NCI-H1436 treated with DMSO at 0.1 percent for 48 hours (cell line): ENCODE measurements around the gene NFYC.

Experiments used
- DNase-seq: peaks from one replicate; lab custom pipeline; 2025; lab: John Stamatoyannopoulos, UW

Gene NFYC

DNA sequence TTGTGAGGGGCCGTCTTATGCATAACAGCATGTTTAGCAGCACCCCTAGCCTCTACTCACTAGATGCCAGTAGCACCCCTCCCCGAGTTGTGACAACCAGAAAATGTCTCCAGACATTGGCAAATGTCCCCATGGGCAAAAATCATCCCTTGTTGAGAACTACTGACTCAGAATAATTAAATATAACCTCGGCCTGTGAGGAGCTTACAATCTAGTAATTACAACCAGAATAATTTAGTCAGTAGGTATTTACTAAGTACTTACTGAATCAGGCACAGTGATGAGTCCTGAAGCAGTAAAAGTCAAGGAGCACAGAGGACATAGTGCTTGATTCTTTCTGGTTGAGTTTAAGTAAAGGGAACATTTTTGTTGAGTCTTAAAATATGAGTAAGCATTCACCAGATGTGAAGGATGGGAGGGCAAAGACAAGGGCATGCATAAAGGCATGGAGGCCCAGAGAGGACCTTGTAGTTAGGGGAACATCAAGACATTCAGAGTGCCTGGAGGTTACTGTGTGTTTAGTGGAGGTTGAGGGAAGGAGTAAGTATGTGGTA is 48.0 kb downstream of the NFYC start:
- DNase-seq, result no peak

DNA sequence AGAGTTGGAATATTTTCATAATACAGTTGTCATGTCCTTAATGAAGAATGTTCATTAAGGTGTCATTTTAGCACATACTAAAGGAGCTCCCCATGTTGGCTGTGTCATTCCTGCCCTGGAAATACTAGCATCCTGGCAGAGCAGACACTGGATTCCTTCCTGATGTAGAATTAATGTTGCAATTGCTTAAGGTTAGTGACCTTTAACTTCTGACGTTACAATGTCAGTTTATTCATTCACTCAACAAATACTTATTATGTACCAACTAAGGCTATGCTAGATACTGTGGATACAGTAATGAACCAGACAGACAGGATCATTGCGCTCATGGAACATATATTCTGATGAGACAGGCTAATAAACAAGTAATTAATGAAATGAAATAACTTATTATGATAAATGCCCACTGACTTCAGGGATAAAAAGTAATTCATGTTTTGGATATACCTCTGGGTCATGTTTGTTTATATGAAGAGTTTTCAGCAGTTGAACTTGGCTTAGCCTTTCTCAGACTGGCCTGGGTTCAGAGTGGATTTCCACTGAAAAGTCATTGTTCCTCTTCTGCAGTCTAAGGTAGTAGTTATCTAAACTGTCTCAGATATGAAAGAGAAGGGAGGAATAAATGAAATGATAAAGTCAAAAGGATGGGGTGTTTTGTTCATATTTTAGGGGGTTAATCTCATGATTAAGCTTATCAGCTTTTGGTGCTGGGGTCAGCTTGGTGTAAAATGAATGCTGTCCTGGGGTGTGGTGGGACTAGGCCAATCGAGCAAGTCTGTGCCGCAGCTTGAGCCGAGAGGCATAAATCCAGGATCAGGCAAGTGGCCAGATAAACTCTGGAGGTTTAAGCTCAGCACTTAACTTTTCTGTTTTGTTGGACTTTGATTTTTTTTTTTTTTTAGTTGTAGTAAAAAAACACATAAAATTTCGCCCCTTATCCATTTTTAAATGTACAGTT is 48.8 kb downstream of the NFYC start:
- DNase-seq, result no peak

DNA sequence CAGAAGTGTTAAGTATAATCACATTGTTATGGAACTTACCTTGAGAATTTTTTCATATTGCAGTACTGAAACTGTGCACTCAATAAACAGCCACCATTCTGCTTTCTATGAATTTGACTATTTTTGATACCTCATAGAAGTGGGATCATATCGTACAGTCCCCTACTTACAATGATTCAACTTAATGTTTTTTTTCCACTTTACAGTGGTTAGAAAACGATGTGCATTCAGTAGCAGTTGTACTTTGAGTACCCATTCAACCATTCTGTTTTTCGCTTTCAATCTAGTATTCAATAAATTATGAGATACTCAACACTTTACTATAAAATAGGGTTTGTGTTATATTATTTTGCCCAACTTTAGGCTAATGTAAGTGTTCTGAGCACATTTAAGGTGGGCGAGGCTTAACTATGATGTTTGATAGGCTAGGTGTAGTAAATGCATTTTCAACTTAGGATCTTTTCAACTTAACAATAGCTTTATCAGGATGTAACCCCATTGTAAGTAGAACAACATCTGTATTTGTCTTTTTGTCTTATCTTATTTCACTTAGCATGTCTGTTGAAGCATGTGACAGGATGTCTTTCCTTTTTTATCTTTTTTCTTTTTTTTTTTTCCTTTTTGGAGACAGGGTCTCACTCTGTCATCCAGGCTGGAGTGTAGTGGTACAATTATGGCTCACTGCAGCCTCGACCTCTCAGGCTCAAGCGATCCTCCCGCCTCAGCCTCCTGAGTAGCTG is 49.7 kb downstream of the NFYC start:
- no peak for DNase-seq

DNA sequence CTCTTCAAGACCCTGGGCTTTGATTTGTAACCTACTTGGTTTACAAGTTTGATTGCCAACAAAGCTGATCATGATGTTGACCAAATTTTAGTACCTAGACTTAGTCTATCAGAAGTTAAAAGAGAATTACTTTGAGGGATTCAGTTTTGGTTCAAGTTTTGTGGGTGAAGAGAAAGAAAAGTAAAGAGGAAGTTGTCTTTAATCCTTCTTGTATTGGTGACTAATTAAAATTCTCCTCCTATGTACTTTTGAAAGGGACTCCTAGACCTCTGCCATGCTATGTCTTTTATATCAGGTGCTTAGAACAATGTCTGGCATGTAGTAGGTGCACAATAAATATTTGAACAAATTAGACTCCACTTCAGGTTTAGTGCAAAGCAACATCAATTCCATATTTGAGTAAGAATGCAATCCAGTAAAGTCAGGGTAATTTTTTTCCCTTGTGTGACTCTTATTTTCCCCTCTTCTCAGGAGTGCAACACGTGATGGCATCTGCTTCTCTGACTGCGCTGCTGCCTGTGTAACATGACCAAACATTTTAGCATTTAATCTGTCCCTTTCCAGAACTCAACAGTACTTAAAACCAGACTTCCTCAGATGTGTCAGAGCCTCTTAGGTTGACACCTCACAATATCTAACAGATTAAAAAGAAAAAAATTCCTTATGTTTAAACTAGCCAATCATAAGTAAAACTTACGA is 51.0 kb downstream of the NFYC start:
- DNase-seq, result no peak

DNA sequence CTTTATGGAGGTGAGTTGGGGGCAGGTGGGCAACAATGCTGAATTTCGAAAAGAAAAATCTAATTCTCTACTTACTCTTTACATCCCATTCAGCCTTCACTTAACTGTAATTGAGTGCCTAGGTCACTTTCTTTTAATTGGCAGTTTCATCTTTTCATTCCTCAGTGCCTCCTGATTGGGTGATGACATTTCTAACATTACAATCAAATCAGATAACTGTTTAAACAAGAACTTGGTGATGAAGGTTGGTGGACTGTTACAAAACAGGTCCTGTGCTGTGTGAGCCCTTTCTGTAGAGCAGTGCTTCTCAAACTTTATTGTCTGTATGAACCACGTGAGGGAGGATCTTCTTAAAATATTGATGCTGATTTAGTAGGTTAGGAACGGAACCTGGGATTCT is 51.9 kb downstream of the NFYC start:
- DNase-seq, result no peak

DNA sequence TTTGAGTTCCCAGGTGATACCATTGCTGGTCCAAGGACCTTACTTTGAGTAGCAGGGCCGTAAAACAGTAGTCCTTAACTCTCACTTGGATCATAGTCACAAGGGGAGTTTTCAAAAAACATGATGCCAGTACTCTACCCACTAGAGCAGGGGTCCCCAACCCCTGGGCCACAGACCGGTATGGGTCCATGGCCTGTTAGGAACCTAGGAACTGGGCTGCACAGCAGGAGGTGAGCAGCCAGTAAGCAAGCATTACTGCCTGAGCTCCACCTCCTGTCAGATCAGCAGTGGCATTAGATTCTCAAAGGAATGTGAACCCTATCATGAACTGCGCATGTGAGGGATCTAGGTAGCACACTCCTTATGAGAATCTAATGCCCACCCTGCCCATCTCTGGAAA is 52.4 kb downstream of the NFYC start:
- no peak for DNase-seq

DNA sequence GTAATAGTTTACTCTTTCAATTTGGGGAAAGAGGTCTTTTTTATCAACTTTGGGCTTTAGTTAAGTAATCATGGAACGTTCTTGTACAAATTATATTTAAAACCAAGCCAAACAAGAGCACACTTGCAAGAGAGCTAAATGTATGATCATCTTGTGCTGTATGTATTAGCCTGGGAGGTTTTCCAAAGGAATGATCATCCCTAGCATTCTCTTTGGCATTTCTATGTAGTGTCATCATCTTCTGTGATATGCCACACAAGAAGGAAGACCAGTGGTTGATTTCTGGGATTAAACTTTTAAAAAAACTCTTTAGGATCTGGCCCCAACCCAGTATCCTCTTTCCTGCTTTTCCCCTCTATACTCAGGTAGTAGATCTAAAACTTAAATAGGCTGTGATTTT is 53.7 kb downstream of the NFYC start:
- DNase-seq, result no peak

DNA sequence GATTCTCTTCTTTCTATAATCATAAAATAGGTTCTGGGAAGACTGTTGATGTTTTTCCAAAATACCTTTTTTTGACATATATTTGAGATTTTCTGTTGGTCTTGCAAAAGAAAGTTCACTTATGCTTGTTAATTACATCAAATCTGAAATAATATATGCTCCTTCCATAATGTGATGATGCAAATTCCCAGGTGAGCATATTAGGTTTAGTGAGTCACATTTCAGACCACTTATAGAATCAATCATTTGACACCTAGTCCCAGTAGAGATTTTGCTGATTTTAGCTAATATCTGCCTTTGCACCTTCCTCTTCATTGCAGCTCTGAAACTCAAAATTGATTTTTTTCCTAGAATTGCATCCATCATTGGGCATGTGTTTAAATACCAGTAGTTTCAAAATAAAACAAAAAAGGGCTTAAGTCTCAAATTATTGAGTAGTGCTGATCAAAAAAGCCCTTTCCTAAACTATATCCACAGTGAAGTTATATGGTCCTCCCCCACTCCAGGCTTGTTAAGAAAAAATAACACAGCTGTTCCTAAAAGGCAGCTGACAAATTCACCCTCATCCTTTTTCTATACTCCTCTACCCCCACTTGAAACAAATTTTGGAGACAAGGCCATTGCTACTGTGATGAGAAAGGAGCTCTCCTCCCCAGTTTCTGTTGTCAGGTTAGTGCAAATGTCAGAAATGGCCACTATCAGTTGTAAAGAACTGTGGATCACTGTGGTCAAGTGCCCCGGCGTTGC is 55.0 kb downstream of the NFYC start:
- no peak for DNase-seq

DNA sequence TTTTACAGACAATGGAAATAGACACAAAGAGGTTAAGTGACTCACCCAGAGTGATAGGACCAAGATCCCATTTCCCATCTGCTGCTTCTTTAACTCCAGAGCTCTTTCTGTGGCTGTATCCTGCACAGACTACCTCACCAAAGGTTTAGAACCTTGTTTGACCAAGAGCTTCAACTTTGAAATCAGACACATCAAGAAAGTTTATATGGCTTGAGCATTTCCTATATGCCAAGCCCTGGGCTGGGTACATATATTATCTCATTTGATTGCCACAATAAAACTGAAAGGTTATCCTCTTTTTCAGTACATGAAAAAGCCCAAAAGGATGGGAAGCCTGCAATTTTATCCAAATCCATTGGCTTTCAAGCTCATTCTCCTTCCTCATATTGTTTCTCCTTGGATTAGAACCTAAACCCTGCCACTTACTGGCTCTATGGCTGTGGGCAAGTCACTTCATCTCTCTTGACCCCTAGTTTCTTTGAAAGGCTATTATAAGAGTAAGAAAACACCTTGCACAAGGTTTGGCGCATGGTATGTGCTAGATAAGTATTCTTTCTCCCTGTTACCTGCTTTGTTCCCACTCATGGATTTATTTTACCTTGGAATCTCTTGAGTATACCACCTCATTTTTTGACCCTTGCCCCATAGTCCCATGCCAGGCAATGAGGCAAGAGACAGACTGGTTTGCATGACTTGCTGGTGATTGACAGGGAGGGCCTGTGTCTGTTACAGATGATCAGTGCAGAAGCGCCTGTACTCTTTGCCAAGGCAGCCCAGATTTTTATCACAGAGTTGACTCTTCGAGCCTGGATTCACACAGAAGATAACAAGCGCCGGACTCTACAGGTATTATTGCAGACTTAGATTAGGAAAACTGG is 57.6 kb downstream of the NFYC start:
- no peak for DNase-seq

DNA sequence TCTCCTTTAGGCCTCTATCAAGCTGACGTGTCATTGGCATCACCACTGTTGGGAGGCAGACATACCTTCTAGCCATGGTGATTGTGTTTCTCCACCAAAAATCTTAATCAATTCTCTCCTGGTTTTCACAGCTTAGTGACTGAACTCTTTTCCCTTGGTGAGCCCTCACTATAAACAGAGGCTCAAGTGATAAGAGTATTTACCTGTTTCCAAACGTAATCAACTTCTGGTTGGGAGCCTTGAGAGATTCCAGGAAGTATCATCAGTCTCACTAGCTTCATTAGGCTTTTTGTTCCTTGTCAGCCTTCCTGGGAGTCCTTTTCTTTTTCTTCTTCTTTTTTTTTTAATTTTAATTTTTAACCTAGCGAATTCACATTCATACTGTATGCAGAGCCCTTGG is 58.3 kb downstream of the NFYC start:
- no peak for DNase-seq

DNA sequence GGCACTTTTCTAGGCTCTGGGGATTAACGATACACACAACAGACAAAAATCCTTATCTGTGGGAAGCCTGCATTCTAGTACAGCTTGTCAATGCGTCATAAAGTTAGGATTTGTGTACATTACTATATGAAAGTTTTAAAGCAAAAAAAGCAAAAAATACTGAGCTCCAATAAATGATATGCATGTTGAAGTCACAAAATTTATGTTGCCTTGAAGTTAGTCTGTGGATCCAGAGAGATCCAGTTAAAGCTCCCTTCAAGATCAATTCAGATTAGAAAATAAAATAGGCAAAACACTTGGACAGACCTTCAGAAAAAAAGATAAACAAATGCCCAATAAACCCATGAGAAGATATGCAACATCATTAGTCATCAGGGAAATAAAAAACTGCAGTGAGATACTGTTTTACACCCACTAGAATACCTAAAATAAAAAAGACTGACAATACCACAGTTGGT is 59.0 kb downstream of the NFYC start:
- no peak for DNase-seq

DNA sequence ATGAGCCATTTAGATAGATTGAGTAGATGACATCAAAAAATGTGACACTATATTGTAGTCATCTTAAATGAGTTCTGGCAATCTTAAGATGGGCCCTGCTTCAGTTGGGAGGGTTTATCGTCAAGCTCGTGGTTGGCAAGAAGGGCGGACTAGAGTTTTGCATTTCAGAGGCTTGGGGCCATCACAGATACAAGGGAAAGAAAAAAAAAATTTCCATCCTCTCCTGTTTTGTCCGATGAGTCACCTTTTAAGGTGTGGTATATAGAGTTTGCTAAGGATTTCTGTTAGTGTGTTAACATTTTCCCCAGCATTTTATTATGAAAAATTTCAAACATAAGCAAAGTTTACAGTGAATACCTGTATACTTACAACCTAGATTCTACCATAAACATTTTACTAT is 60.3 kb downstream of the NFYC start:
- no peak for DNase-seq

DNA sequence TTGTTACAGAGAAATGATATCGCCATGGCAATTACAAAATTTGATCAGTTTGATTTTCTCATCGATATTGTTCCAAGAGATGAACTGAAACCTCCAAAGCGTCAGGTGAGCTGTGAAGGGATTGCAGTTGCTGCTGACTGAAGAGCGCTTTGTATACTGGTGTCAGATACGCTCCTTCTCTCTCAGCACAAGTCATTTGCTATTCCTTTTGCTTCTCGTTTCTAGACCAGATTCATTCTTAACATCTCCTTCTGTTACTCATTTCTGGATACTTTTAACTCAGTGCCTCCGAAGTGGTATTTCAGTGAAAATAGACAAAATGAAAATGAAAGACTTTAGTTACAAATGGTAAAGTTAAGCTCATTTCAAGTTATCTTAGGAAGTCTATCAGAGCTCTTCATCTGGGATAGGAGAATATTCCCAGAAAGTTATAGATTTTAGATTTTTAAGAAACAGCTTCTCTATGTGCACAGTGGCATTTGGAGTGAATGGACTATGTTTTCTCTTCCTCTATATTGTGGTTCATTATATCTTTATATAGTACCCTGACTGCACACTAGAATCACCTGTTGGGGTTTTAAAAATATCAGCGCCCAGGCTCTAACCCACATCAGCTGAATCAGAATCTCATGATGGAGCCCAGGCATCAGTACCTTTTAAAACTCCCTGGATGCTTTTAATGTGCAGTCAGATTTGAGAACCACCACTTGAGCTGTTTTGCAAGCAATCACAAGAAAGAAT is 61.8 kb downstream of the NFYC start:
- DNase-seq, result no peak

DNA sequence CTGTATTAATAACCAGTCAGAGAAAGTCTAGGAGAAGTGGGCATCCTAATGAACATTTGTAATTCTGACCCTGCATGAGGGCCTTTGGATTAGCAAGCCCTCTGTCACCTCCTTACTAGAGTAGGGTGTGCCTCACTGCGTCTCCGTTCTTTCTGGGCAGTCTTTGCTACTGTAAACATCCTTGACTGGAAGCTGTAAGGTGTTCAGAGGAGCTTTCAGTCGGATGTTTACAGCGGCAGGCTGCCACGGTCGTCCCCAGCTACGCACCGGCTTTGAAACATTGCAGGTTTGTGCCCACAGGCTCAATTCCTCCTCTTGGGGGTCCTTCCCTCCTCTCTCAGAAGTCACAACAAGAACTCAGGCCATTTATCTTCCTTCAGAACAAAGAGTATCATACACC is 62.7 kb downstream of the NFYC start:
- DNase-seq, result no peak

DNA sequence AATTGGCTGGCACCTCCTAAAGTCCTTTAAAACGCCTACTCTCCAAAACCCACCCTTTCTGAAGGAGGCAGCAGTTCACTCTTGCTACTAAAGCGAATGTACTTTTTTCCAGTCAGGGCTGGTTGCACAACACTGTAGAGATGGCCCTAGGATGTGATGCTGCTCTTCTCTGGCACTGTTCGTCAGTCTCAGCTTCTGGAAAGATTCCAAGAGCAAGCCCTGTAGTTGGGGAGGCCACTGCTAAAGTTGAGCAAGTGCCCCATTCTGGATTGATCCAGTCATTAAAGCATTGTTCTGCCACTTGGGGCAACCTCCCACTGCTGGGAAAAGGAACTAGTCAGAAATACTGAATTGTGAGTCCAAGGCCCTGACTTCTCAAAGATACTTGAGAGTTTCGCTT is 63.6 kb downstream of the NFYC start:
- no peak for DNase-seq

DNA sequence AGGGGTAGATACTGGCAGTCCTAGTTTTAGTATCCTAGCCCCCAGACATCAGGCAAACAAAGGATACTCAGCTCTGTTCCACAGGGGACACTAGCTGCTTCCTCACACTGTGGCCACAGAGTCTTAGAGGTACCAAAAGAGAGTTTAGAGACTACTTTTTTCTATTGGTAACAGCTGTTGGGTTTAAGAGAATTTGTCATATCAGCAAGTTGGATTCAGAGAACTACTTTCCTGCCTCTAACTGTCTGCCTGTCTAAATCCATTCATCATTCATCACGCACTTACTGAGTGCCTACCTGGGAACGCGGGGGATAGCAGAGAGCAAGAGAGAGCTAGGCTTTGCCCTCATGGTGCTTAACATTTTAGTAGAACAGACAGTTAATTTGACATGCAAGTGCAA is 65.0 kb downstream of the NFYC start:
- no peak for DNase-seq

DNA sequence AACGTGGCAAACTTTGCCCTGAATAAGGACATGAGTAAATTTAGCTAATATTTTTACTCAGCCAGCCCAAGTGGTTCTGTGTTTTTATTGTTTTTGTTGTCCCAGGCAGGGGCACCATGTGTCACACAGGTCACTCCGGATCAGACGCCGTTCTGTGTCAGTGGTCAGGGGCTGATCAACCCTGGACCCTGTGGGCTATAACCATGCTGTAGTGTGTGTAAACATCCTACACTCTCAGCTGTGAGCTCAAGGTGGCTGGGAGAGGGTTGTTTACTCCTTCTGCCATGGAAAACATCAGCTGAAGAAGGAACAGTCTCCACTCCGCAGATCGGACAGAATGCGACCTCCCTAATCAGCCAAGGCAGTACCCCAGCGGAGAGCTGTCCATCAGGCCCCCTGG is 65.6 kb downstream of the NFYC start:
- no peak for DNase-seq

DNA sequence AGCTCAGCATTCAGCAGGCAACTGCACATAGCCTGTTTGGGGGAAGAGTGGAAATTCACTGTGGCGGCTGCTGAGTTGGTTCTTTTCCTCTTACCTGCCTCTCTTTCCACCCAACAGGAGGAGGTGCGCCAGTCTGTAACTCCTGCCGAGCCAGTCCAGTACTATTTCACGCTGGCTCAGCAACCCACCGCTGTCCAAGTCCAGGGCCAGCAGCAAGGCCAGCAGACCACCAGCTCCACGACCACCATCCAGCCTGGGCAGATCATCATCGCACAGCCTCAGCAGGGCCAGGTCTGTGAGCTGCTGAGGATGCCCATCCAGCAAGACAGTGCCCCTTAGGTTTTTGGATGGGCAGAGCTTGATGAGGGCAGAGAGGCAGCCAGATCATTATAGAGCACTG is 66.5 kb downstream of the NFYC start:
- no peak for DNase-seq

DNA sequence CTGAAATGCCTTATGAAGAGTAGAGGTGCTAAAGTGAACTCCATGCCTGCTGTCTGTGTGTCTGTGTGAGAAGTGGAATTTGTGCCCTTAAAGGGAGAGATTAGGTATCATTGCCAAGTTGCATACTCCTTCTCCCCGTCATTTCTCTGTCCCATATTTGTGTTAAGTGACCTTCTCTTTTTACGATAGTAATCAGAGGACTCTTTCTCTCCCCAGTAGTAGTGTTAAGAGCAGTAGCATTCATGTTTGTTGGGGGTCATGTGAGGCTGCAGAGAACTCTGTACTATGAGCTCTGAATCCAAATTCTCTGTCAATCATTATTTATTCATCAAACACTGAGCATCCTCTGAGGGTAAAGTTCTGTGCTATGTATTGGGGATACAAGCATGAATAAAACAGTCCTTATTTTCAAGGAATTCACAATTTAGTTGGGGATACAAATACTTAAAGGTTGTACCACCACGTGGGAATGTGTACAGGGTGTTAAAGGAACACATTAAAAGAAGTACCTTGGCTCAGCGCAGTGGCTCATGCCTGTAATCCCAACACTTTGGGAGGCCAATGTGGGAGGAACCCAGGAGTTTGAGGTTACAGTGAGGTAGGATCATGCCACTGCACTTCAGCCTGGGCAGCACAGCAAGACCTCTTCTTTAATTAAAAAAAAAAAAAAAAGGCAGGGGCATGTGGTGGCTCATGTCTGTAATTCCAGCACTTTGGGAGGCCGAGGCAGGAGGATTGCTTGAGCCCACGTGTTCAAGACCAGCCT is 67.3 kb downstream of the NFYC start:
- DNase-seq, result no peak
